HG03460 (cell line): ENCODE measurements around the gene MRPL14.
"Not testable (repeated sequence)": the region's sequence is repeated elsewhere in the genome, so short reads cannot be mapped to it uniquely, and the experiment has no call there.

Experiments
- ATAC-seq: cut with Tn5 transposase; IDR thresholded peaks from one replicate; pipeline ENCODE4 v1.9.1; 2021; ENCODE audit not compliant: unreplicated experiment

Gene MRPL14

DNA sequence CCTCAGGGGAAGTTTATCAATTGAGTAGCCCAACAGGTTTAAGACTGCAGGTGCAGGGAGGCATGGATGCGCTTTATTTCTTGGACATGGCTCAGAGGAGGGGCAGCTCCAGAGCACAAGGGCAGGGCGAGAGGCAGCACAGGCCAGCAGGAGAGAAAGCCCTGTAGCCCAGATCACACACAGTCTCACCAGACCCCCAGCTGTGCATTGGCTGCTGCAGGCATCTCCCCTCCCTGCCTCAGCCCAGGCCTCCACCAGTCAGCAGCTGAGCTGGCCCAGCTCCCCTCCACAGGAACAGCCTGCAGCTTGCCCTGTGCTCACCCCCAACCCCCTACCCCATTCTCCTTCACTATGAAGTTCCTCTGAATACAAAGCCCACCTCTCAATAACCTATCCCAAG lies 24.7 kb downstream of the MRPL14 start:
- ATAC-seq, result no peak

GRCh38 chr6:44101832-44102231 lies 25.4 kb downstream of the MRPL14 start:
- no peak for ATAC-seq

DNA sequence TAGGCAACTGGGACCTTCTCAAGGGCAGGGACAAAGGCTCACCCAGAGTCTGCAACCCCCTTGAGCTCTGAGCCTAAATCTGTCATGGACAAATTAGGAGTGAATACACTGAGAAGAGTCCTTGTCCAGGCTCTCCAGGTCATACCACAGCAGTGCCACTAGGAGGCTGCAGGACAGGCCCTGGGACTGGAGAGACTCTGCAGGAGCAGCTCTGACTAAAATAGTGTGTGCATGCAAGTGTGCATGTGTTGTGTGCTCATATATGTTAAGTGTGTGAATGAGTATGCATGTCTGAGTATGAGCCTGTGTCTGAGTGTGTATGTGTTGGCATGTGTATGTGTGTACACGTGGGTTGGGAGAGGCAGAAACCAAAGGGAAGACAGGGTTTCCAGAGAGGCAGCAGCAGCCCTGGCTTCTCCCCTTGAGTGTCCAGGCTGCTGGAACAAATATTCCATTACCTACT lies 27.1 kb downstream of the MRPL14 start:
- ATAC-seq, result no peak

GRCh38 chr6:44099192-44099591 lies 28.1 kb downstream of the MRPL14 start:
- no peak for ATAC-seq

GRCh38 chr6:44097782-44098317 lies 29.4 kb downstream of the MRPL14 start:
- no peak for ATAC-seq

GRCh38 chr6:44096612-44097011 lies 30.6 kb downstream of the MRPL14 start:
- peak; percentile 71 for ATAC-seq

DNA sequence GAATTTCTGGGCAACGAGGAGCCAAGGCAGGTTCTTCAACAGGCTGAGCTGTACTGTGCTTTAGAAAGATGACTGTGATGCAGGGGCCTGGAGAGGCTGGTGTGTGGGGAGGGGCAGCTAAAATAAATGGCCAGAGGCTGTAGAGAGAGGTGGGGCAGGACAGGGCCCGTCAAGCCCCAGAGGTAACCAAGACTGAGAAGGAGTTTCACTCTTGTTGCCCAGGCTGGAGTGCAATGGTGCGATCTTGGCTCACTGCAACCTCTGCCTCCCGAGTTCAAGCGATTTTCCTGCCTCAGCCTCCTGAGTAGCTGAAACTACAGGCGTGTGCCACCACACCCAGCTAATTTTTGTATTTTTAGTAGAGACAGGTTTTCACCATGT lies 32.0 kb downstream of the MRPL14 start:
- ATAC-seq, result not testable (repeated sequence)

DNA sequence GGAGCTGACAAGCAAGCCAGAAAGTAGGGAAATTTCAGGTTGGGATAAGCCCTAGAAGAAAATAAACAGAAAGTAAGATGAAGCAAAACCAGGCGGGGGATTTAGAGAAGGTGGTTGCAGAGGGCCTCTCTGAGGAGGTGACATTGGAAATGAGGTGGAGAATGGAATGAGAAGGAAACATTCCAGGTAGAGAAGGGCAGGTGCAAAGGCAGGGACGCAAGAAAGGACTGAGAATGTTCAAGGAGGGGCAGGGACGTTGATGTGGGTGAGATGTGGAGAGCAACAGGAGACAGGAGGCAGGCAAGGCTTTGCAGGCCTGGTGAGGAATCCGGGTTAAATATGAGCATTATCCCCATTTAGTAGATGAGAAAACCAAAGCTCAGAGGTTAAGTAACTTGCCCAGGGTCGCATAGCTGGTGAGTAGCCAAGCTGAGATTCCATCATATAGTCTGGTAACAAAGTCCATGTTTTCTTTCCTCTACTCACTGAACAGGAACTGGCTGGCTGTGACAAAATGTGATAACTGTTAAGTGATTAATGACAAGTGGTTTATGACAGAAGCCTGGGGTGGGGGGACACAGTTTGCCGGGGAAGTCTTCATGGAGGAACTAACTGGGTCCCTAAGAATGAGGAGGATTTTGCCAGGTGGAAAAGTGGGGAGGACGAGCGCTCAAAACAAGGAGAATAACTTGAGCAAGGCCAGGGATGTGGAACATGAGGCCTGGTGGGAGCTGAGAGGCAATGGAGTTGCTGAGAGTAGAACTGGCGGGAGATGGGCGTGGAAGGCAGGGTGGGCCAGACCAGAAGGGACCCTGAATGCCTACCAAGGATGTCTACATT lies 32.6 kb downstream of the MRPL14 start:
- no peak for ATAC-seq

GRCh38 chr6:44093750-44094402 lies 33.4 kb downstream of the MRPL14 start:
- ATAC-seq, result no peak

GRCh38 chr6:44093066-44093465 lies 34.2 kb downstream of the MRPL14 start:
- no peak for ATAC-seq

DNA sequence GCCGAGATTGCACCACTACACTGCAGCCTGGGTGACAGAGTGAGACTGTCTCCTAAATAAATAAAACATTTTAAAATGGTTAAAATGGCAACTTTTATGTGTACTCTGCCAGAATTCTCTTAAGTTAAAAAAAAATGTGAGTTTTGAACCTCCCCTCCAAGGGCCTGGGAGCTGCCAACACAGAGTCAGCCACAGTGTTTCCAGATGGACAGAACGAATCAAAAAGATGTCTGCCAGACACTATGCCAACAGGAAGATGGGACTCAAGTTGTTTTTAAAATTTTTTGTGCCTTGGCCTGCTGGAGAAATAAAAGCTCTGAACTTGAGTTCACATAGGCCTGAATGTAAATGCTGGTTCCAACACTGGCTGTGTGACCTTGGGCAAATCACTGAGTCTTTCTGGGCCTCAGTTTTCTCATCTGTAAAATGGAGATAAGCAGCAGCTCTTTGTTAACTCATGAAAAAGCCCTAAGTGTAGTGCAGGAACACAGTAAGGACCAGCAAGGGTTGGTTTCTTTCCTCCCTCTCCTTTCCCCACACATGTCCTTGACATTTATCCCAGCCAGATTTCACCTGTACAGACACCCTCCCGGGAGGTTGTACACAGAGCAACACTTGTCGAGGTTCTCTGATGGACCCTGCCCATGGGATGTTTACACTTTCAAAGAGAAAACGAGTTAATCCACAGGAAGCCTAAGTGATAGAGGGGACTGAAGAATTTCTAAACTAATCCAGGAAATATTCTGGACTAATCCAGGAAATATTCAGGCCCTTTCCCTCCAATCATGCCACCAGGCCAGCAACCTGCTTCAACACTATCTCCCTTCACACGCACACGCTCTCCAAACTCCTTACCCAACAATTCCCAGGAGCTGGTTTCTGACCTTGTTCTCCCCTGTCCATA lies 35.0 kb downstream of the MRPL14 start:
- no peak for ATAC-seq

- ATAC-seq, result not testable (repeated sequence)
Measured at GRCh38 chr6:44091356-44091755, 35.9 kb downstream of the MRPL14 start.

DNA sequence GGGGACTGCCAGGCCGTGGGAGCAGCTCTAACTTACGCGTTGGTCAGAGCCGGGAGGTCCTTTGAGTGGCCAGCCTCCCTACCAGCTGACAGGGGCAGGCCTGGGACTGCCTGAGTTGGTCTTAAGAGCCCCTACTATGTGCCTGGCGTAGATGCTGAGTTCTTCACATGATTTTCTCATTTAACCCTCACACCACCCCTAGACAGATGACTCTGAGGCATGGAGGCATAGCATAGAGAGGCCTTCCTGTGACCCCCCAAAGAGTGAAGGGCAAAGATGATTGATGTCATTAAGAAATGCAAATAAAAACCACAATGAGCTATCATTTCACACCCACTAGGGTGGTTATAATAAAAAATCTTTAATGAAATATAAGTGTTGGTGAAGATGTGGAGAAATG lies 36.8 kb downstream of the MRPL14 start:
- no peak for ATAC-seq

- no peak for ATAC-seq
Measured at GRCh38 chr6:44088827-44089590, 38.2 kb downstream of the MRPL14 start.

DNA sequence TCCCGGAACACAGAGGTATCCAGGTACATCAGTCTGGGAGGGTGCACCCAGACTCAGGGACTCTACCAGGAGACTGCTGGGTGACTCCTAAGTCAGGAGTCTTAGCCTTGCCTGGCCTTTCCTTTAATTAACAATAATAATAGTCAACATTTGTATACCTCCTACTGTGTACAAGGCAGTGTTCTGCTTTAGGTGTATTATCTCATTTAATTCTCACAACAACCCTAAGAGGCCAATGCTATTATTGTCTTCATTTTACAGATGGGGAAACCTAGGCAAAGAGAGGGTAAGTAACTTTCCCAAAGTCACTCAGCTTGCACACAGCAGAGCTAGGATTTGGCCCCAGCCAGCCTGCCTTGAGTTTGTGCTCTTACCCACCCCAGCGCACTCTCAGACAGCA lies 39.6 kb downstream of the MRPL14 start:
- ATAC-seq, result no peak

GRCh38 chr6:44086931-44087574 lies 40.2 kb downstream of the MRPL14 start:
- no peak for ATAC-seq

- ATAC-seq, result no peak
Measured at GRCh38 chr6:44085219-44085618, 42.0 kb downstream of the MRPL14 start.

GRCh38 chr6:44084231-44085014 lies 42.8 kb downstream of the MRPL14 start:
- ATAC-seq, result no peak

DNA sequence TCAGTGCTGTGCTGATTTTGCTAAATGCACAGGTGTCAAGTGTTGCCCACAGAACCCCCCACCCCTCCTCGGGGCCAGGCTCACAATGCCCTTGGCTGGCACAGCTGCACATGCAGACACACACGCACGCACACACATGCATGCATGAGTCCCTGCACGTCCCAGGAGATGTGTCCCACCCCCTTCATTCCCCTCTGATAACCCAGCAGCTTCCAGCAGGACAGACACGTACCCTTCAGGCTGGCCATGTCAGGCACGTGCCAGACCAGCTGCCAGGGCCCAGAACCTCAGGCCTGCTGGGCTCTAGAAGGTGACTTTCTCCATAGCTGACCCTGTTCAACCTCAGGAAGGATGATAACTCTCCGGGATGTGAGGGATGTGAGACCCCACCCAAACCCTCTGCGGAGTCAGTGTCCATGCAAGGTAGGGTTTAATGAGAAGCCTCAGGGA lies 44.4 kb downstream of the MRPL14 start:
- ATAC-seq, result no peak
